ENCODE data around the gene FRYL.

FRYL gene

DNA sequence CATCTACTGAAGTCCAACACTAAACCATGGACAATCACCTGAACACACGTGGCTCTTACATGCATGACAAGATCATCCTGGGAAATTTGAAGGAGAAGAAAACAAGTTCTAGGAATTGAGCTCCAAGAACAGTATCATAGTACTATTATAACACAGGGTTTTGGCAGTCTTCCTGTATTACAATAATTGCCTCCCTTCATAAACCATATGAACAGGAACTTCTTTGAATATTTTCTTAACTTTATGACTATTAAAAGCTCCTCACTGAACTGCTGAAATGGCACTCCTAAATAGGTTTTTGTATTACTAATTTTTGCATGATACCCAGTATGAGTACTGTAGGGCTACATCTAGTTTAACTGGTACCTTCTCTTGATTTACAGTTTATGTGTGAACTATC lies 160.0 kb downstream of the FRYL start:
- TF ChIP-seq CTCF (conservative IDR thresholded peaks at IDR 0.05) = no peak
- no peak overlapping the region for H3K27ac ChIP-seq

GRCh38 chr4:48604527-48604926 lies 175.6 kb downstream of the FRYL start:
- H3K27ac ChIP-seq = peak overlapping the region; percentile 95
- TF ChIP-seq CTCF (conservative IDR thresholded peaks at IDR 0.05) = no peak

DNA sequence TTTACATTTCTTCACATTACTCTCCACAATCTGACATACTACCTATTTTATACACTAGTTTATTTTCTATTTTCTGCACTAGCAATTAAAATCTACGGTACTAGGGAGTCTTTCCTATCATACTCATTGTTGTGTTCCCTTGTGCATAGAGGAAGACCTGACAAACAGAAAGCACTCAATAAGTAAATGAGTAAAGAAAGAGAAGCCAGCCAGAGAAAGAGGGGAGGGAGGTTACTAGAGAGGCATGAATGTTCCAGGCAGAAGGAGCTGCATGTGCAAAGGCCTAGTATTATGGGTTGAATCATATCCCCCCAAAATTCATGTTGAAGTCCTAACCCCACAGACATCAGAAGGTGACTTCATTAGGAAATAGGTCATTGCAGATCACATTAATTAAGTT lies 176.0 kb downstream of the FRYL start:
- H3K27ac ChIP-seq = peak overlapping the region; percentile 95
- no peak for TF ChIP-seq CTCF (conservative IDR thresholded peaks at IDR 0.05)

DNA sequence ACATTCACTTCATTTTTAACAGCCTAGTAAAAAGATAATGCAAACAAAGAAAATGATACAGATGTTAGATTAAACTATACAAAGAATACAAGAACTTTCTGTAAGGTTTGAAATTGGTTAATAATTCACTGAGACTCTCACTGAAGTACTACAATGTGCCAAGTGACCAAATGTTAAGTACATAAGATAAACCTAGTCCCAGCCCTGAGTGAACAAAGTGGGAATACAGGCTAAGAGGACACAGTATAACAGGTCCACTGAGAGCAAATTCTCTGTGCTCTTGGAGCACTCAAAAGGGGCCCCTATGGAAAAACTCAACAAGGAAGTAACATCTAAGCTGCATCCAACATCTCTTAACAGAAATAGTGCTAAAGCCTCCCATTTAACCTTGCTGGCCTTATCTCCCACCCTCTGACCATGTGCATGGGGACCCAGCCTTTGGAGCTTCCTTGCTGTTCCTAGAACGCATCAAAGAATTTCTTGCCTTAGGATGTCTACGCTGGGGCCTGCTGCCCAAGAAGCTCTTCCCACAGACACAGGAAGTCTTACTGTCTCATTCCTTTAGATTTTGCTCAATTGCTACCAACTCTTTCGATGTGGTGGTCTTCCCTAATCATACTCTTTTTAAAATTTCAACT lies 176.6 kb downstream of the FRYL start:
- peak overlapping the region; percentile 95 for H3K27ac ChIP-seq
- no peak for TF ChIP-seq CTCF (conservative IDR thresholded peaks at IDR 0.05)

DNA sequence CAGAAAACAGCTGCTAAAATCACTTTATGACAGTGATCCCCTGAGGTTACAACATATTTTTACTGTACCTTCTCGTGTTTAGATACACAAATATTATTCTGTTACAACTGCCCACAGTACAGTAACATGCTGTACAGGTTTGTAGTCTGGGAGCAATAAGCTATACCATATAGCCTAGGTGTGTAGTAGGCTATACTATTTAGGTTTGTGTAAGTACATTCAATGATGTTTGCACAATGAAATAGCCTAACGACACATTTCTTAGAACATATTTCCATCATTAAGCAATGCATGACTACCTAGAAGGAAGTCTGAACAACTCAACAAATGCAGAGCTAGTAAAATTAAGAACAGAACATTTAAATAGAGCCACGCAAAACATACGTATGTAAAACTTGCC lies 177.3 kb downstream of the FRYL start:
- peak overlapping the region; percentile 95 for H3K27ac ChIP-seq
- TF ChIP-seq CTCF (conservative IDR thresholded peaks at IDR 0.05) = no peak

DNA sequence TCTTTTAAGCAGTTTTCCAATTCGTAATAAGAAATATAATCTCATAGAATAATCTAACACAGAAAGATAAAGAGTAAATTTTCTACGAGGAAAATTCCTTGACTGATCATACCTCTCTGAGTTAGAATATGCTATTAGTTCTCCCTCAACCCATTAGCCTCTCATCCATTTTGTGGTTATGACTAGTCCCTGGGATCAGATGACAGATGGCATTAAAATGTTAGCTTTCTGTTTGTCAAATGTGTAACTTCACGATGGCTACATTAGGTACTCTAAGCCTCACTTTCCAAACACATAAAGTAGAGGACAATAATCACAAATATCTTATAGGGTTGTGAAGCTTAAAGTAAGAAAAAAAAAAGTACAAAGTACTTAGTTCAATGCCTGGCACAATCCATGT lies 177.9 kb downstream of the FRYL start:
- no peak for TF ChIP-seq CTCF (conservative IDR thresholded peaks at IDR 0.05)
- peak overlapping the region; percentile 95 for H3K27ac ChIP-seq

DNA sequence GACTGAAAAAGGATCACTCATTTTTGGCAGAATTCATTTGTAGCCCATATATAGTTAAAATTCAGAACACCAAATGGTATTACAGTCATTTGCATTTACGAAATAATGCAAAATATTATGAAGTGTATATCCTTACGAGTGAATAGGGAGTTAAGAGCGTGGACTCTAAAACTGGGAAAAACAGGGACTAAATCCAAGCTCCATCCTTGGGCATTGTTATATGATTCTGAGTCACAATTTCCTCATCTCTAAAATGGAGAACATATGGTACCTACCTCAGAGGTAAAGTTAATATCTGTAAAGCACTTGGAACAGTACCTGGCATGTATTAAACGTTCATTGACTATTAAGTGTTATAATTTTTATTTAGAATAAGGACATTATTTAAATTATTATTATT lies 183.7 kb downstream of the FRYL start:
- no peak overlapping the region for H3K27ac ChIP-seq
- TF ChIP-seq CTCF (conservative IDR thresholded peaks at IDR 0.05) = no peak

Measured in VCaP (cell line).